H1 (cell line): Measurements from ENCODE around the gene HDLBP. TPM values are rescaled to one million over a fixed set of nuclear protein-coding genes. Genes with fewer than 3 reads are reported as not detected.

ENCODE experiments used
- JUND ChIP-seq: IDR thresholded peaks from 2 replicates; pipeline ENCODE4 v1.6.1; 2011; ENCODE audit warnings: mild to moderate bottlenecking, improper control_type of control experiment, low read length
- TEAD4 ChIP-seq: IDR thresholded peaks from 2 replicates; pipeline ENCODE4 v1.6.1; 2012; ENCODE audit warnings: low read depth, low read length, inconsistent platforms, mixed read lengths
- polyA plus RNA-seq, 7 experiments: library from polyadenylated mRNA; depleted of rRNA in 3 of 7; stranded (reverse) in 5 of 7; unstranded in 2 of 7; fragments of >200 nt in 5 of 7; fragments of 200-250 nt in 2 of 7; gene quantifications; 1 replicate in 5 of 7; 2 replicates in 1 of 7; 4 replicates in 1 of 7; pipeline versions ENCODE4 v1.2.1 to v1.2.3, GENCODE V29; 2011 to 2013; ENCODE audit warnings: missing spikeins in 2 of 7, mixed read lengths in 2 of 7
- total RNA-seq: library from RNA; stranded (reverse); fragmentation: NEBNext Ultra II Directional; extraction: Animal tissue kit (Norgen Biotek cat#: 25700); gene quantifications from 2 replicates; pipeline ENCODE4 v1.2.1, GENCODE V29; 2021

HDLBP gene
- total and polyA plus RNA-seq, 2 of the 8 experiments (the other 6 are each of a cell fraction or from before 2014, with no cell fraction given) = 185 to 360 TPM

DNA sequence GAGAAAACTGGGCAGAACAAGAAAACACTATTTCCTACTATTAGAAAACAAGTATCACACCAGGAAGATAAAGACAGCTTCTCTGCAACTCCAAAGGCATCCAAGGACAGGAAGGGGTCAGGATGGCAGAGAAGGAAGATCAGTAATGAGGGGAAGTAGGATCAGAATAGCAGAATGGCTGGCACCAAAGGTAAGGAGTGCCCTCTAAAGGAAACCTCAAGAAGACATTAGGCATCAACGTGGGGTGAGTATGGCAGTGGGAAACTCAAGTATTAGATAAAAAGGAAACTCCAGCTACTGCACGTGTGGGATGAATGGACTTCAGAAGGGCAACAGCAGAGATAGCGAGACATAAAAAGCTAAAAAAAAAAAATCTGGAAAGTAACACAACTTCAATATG is 25.9 kb downstream of the HDLBP start (continued):
- TF ChIP-seq JUND (no peak), TEAD4 (no peak)
